HK-2 (cell line): ENCODE data around the gene CFAP221.

Experiments used
- DNase-seq: peaks from one replicate; pipeline ENCODE4 v3.0.0-alpha.2; 2018; ENCODE audit not compliant: unreplicated experiment

The CFAP221 gene

DNA sequence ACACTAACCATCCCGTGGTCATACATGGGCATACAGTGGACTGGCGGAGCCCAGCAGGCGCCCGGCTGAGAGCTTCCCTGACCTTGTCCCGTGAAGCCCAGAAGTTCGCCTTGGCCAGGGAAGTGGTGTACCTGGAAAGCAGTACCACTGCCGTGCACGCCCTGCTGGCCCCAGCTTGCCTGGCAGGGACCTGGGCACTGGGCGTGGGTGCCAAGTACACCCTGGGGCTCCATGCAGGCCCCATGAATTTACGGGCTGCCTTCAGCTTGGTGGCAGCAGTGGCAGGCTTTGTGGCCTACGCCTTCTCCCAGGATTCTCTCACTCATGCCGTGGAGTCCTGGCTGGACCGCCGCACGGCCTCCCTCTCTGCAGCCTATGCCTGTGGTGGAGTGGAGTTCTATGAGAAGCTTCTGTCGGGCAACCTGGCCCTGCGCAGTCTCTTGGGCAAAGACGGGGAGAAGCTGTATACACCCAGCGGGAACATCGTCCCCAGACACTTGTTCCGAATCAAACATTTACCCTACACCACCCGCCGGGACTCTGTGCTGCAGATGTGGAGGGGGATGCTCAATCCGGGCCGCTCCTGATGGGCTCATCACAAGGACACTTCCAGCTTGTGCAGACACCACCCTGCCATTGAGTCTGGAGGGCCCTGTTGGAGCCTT, 137.1 kb downstream of the CFAP221 start:
- DNase-seq: no peak

DNA sequence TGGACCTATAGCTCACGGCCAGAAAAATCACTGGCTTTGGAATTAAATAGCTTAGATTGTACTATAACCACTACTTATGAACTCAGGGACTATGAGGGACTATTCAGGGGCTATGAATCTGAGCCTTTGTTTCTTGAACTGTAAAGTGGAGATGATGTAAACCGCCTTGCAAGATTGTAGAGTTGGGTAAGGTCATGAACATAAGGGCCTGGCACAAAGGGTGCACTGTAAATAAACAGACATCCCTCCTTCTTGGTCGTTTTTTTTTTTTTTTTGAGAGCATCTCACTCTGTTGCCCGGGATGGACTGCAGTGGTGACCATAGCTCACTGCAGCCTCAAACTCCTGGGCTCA, 137.6 kb downstream of the CFAP221 start:
- DNase-seq: no peak

DNA sequence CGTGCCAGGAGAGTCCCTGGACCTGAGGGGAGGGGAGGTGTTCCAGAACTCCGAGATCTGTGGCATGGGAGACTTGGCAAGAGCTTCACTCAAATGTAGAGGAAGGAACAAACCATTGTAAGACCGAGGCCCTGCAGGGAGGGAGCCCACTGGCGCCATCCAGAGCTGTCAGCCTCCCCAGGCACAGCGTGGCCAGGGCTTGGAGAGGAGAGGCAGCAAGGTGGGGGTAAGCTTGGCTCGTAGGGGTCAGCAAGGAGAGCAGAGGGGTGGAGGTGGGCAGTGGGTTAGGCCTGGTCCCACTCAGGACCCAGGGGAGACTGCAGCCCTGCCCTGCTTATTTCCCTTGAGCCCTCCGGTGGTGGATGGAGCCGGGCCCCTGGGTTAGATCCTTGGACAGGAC, 138.3 kb downstream of the CFAP221 start:
- no peak for DNase-seq

DNA sequence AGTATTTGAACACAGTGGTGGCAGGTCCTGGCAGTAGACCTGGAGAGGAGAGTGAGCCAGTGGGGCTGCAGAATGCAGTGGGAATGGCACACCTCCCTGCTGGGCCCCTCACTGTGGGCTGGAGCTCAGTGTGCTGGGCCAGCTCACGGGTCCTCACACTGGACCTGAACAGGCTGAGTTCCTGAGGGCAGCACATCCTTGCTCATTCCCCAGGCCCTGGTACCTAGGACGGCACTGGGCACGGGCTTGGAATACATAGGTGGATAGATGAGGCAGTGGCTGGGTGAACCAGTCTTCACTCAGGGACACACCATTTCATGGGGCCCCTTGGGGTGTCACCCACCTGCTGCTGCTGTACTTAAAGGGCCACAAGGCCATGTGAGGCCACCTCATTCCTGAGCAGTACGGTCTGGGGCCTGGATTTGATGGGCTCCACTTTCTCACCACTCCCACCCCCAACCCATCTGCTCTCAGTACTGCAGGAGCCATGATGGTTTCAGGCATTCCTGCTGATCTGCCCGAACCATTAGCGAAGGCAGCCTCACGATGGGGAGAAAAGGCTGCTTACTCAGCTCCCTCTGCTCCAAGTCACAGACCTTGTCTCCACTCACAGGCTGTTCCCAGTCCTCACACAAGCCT, 138.9 kb downstream of the CFAP221 start:
- peak; percentile 11 for DNase-seq

DNA sequence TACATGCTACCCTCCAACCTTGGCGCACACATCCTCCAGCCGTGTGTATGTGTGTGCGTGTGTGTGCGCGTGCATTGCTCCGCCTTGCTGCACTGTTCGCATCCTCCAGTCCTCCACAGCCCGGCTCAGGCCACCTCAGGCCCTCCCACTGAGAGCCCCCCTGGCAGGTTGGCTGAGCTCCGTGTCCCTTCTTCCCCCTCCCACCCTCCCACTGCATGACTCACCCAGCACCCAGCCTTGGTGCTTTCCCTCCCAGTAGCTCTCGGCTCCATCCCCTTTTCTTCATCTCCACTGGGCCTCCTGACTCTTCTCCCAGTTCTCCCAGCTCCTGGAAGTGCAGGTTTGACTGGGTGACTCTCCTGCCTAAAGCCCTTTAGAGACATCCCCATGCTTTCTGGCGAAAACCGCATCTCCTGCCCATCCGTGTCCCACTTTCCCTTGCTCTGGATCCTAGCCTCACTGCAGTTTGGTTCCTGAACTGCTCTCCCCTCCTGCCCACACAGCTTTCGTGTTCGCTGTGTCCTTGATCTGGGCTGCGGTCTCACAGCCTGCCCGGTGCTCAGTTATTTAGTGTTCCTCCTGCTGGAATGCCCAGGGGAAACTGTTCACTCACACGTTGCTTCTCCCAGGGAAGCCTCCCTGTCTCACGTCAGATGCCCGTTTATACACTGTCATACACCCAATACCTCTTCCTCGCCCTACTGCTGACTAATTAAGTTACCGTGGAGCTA, 139.6 kb downstream of the CFAP221 start:
- peak; percentile 60 for DNase-seq

DNA sequence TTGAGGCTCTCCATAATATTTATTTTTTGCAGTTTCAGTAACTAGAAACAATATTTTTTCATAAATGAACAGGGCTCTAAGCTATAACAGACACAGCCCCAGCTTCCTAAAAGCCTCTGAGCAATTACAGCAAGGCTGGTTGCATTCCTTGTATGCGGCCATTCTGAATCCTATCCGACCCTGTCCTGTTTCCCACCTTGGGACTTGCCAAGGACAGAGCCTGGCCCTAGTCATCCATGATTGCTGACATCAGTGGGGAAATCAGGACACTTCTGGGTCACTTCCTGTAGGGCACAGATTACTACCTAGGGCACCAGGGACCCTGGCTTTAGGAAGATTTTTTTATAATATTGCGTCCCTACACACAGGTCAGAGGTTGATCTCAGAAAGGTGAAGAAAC, 140.3 kb downstream of the CFAP221 start:
- DNase-seq: no peak

DNA sequence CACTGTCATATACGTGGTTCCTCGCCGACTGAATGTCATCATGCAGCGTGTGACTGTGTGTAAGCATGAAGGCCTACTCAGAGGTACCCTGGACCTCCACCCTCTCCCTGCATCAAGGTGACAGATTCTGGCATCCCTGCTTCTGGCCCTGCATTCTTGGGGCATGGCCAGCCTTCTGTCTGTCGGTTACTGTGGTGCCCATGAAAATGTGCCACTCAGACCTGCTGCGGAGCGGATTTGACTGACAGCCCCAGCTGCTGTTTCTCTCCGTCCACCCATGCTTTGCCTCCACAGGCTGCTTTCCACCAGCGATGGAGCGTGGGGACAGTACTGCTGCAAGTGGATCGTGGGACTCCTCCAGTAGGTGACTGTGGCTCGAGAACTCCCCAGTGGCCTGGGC, 144.4 kb downstream of the CFAP221 start:
- DNase-seq: no peak

DNA sequence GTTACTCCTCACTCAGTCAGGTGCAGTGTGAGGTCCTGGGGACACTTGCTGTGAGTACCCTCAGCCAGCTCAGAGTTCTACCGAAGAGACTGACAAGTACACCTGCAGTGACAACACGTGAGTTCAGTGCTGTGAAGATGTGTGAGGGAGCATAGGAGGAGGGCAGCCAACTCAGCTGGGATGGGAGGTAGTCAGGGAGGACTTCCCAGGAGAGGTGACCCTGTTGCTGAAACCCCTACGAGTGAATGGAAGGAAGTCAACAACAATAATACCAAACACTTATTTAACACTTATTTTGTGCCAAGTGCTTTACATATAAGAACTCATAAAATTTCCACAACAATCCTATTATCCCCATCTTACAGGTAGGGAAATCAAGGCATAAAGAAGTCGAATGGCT, 145.0 kb downstream of the CFAP221 start:
- no peak for DNase-seq

DNA sequence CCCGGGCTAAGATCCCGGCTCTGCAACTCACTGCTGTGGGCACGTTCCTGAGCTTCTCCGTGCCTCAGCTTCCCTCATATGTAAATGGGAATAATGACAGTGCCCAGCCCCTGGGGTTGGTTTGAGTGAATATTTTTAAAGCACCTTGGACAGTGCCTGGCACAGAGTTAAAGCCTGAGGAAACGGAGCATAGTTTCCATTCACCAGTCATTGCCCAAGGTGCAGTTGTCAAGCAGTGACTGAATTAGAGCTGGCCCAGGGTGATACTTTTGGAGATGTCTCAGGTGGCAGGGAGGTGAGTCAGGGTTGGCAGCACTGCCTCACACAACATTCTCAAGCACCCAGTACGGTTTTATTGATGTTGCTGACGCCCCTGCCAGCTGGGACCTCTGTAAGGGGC, 146.9 kb downstream of the CFAP221 start:
- DNase-seq: no peak

DNA sequence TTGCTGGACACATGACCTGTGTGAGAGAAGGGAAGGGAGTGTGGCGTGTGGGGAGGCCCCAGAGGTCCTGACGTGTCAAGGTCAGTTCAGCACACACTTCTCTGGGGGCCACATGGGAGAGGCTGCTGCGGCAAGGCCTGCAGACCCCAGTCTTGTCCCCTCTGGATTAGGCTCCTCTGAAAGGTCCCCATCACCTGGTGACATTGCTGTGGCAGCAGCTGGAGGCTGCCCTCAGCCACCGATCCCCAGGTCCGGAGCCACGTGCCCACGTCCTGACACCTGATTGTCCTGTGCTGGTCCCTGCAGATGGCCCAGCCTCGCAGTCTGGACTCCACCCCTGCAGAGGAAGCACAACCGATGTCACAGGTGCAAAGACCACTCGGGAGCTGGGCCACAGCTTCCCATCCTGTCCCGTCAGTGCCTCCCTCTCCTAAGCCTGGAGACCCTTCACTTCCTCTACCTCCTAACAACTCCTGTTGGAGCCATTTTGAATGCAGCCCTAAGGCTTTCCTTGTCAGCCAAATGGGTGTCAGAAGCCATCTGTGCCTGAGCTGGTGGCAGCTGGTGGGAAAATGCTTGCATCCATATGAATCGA, 147.5 kb downstream of the CFAP221 start:
- DNase-seq: no peak

DNA sequence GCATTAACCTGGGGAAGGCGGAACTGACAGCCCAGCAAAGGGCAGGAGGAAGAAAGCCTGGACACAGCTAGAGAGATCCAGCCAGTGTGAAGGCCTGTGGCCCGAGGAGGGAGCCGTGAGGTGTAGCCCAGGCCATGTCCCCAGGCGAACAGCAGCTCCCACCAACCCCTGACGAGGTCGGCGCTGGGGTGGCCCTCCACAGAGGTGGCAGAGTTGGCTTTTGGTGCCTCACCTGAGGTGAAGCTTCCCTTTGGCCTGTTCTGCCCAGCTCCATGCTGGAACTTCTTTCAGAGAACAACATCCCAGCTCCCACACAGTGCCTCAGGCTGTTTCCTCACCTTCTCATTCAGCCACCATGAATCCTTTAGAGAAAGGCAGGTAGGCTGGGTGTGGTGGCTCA, 148.1 kb downstream of the CFAP221 start:
- no peak for DNase-seq

DNA sequence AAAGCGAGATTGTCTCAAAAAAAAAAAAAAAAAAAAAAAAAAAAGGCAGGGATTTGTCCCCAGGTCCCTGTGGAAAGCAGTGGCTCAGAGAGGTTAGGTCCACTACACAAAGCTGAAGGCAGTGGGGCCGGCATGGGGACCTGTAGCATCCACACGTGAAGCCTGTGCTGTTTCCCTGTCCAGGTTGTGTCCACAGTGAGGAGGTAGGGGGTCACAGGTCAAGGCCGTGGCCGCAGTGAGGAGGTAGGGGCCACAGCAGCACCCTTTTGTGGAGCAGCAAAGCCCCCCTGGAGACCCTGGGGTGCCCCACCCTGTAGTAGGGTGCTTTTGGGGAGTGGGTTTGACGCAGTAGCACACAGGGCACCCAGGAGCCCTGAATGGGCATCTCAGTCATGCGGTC, 148.7 kb downstream of the CFAP221 start:
- no peak for DNase-seq

DNA sequence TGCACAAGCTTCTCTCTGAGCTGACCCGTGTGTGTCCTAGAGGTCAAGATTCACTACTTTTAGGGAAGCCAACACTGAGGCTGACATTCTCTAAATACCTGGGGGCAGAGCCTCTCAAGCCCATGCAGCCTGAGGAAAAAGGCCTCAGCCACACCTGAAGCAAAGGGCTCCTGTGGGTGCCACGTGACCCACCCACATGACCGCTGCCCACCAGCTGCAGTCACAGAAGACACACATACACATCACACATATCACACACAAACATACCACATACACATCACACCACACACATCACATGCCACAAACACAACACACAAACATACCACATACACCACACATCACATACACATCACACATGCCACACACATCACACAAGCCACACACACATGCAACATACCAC, 149.3 kb downstream of the CFAP221 start:
- no peak for DNase-seq

DNA sequence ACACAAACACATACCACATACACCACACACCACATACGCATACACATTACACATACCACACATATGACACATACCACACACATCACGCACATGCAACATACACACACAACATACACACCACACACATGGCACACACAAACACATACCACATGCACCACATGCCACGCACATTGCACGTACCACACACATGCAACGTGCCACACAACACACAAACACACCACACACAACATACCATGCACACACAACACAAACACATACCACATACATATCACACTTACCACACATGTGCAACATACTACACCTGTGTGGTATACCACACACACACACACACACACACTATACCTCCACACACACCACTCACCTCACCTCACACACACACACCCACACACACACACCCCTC, 149.7 kb downstream of the CFAP221 start:
- no peak for DNase-seq

DNA sequence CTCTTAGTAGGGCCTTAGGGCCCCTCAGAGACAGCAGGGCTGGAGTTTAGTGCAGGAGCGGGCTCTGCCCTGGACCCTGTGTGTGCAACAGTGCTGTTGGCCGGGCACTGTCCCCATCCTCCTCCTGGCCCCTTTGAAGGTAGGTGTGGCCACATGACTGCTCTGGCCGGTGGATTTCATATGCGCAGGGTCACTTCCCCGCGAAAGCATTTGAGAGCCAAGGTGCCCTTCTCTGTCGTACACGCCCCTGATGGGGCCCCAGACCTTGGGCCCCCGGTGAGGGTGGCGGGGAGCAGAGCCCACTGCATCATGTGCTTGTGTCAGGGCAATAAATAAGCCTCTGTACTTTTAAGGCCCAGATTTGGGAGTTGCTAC, 150.2 kb downstream of the CFAP221 start:
- no peak for DNase-seq

DNA sequence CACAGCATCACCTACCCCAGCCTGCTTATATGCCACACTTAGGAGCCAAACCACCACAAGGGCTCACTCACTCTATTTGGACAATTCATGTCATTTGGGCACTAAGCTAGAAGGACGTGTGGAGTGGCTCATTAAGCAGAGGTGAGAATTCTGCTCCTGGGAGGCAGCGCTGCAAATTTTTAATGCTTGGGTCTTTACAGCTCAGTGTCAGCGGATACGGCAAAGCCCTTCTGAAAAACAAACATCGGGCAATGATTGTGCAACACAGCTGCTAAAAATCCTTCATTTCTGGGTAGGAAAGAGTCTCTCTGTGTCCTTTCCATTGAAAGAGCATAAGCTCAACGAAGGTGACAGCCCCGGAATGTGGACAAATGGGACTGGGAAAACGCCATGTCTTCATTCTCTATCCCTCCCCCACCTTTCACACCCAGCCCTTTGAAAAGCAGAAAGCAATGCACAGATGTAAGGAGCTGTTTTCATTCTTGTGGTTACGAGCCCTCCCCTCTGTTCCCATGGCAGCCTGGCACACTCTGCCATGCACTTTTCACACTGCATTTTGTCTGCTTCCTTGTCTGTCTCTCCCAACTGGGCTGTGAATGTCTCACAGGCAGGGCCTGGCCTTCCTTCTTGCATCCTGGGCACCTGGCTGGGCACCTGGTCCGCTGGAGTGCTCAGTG, 150.7 kb downstream of the CFAP221 start:
- DNase-seq: peak; percentile 18

DNA sequence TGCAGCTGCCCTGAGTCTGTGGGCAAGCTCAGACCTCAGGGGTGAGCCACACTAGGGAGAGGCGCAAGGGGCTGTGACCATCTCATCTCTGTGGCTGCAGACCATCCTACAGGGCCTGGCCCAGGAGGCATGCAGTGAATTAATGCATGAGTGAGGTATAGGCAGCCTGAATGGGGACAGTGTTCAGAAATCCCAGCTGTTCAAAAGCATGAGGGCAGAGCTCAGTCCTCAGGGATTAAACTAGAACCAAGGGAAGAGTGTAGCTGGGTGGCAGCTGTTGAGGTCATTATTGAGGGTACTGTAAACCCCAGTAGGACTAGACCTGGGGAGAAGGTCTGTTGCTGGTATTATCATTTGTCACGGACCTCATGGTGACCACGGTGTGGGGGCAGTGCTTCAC, 151.8 kb downstream of the CFAP221 start:
- no peak for DNase-seq

DNA sequence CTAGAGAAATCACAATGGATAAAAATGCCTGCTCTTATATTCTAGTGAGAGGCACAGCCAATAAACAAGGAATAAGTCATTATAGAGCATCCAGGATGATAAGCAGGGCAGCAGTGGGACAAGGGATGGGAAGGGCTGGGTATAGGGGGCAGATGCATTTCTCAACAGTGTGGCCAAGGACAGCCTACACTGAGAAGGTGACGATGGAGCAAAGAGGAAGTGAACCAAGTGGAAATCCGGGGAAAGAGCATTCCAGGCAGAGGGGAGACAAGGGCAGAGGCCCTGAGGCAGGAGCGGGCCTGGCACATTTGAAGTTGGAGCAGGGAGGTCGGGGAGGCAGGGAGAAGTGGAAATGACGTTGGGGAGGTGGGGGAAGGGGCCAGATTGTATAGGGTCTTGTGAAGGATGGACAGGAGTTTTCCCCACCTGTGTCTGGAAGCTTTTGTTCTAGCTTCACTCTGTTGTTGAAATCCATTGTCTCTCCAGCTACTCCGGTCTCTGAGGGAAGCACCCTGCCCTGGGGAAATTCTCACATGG, 152.3 kb downstream of the CFAP221 start:
- DNase-seq: no peak

DNA sequence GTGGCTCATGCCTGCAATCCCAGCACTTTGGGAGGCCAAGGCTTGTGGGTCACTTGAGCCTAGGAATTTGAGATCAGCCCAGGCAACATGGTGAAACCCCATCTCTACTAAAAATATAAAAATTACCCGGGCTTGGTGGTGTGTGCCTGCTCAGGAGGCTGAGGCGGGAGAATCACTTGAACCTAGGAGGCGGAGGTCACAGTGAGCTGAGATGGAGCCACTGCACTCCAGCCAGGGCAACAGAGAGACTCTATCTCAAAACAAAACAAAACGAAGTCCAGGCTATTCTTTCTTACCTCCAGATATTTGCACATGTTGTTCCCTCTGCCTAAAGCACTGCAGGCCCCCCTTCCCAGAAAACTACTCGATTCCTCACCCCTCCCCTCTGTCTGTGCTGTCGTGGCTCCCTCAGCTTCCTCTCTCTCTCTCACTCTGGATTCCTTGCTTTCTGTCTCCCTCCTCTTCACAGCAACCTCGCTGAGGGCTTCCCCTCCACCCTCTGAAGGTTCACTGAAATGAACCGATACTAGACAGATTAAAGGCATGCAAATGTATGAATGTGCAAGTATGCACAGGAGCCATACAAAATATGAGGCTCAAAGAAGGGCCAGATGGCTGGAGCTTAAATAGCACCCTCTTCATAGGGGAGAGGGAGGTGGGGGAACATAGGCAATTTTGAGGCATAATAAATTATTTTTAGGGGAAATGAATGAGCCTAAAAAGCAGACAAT, 153.2 kb downstream of the CFAP221 start:
- DNase-seq: no peak

DNA sequence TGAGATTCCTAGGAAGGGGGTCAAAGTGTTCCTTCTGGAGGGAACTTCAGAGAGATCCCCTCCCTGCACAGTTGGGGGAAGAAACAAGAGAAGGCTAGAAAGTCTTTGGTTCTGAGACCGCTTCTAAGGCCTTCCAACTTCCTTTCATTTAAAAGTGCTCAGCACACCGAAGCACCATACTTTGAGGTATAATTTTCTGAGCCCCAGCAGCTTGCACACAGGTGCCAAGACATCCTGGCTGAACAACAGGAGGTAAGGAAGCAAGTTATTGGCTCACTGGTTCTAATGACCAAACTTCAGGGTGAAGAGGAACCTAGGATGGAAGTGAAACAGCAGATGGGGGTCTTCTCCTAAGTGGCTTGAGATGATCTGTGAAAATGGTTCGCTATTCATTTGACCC, 154.0 kb downstream of the CFAP221 start:
- DNase-seq: no peak

DNA sequence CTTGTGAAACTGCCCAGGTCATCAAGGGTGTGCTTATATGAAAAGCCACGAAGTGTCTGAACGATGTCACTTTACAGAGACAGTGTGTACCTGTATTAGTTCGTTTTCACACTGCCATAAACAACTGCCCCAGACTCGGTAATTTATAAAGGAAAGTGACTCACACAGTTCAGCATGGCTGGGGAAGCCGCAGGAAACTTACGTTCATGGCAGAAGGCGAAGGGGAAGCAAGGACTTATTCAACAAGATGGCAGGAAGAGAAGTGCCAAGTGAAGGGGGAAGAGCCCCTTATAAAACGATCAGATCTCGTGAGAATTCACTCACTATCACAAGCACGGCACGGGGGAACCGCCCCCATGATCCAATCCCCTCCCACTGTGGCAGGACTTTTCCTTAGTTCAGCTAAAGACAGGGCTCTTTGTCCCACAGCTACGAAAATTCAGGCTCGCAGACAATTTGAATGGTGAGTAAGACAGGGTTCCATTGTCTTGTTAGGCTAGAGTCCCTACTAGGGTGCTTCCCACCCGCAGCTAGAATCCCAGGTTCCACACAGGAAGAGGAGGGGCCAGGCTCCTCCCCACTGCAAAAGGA, 154.9 kb downstream of the CFAP221 start:
- no peak for DNase-seq
